Measurements from ENCODE around the gene GDPD4.

The GDPD4 gene

DNA sequence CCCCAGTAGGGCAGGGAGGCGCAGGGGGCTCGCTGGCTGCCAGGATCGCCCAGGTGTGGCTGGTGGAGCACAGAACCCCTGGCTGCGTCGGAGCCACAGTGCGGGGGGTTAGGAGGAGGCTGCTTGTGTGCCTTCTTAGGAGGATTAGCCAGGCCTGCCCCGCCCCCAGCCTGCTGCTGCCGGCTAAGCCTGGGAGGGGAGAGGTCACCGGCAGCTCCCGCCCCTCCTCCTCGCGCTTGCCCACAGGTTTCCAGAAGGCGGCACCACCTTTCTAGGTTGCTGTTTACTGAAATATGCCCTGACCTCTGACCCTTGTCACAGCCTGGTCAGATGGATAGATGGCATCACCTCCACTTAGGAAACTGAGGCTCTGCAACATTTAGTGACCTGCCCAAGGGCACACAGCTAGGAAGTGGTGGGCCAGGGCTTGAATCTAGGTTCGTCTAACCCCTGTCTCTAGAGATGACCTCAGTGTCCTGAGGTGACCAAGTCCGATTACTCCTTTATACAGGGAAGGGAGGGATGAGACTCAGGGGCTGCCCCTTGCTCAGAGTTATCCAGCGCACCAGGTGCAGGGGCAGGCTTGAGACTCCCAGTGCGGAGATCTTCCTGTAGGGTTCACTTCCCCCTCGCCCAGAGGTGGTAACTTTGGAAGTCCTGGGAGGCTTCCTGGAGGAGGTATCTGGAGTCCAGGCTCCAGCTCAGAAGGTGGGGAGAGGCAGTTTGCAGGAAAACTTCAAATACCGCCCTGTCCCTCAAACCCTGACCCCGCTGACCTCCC is 129.4 kb downstream of the GDPD4 start:
- no peak for DNase-seq

DNA sequence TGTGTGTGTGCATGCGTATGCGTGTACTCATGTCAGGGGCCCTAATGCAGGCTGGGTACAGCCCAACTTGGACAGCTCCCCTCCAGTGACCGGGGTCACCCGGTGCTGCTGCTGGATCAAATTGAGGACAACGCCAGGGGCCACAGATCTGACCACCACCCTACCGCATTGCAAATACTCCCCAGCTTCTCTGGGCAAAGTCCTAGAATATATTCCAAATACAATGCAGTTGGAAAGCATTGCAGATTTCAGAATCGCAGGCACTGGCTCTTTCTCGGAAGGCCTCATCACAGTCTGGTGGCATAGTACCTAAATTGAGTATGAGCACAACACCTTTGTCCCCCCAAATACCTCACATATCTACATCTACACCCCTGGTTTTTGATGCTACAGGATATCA is 130.2 kb downstream of the GDPD4 start:
- DNase-seq, result no peak

- no peak for DNase-seq
These were observed 131.4 kb downstream of the GDPD4 start for GRCh38 chr11:77170107-77170506.

DNA sequence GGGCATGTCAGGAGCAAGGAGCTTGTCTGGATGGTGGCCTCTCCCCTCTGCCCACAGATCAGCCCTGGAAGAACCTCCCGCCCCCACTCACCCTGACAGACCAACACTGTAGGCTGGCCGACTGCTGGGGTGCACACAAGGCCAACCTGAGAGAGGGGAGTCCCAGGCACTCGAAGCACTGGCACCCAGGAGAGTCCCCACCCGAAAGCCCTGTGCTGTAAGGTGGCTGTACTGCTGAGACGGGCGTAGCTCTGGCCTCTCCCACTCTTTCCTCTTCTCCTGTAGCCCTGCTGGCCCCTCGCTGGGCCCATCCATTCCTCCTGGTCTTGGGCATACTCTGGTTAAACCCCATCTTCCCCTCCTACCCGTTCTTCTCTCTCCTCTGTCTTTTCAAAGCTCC is 133.7 kb downstream of the GDPD4 start:
- no peak for DNase-seq

DNA sequence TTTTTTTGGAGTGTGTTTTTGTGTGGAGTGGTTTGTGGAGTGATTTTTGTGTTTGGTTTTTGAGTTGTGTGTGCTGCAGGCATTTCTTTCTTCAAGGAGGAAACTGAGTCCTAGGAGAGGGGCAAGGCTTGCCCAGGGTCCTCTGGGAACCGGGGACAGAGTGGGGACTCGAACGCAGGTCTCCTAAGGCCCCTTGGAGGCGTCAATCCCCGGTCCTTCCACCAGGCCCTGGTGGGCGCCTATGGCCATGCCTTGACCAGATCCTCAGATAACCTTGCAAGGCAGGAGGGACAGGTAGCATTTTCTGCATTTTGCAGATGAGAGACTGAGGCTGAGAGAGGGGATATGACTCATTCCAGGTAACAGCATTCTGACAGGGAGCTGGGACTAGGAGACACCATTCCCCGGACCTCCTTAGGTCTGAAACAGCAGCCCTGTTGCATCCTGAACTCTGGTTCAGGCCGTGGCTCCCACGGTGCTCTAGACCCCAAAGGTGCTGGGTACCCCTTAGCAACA is 134.3 kb downstream of the GDPD4 start:
- no peak for DNase-seq
